HepG2 (cell line): ENCODE data around the gene UTP11. TPM values are rescaled to one million over a fixed set of nuclear protein-coding genes. Genes with fewer than 3 reads are reported as not detected.

Source experiments
- CCAR2 ChIP-seq: fragments of 200-400 bp; formaldehyde crosslinking; optimal IDR thresholded peaks from 2 replicates; pipeline ENCODE3; 2018; ENCODE audit warnings: low read depth, mild to moderate bottlenecking, low read length, moderate library complexity
- ELF1 ChIP-seq: sonication (generic); formaldehyde crosslinking; IDR thresholded peaks from 2 replicates; pipeline ENCODE4 v1.4.0; 2020; ENCODE audit warnings: missing genetic modification reagents
- HNF4G ChIP-seq, 2 experiments: sonication (generic) in 1 of 2; formaldehyde crosslinking in 1 of 2; IDR thresholded peaks; 2 replicates each; pipeline versions ENCODE4 v1.4.0 to v1.6.1; 2011 to 2020; ENCODE audit warnings: borderline replicate concordance in 2 of 2, low read depth in 2 of 2, mild to moderate bottlenecking in 2 of 2, low read length in 1 of 2, missing genetic modification reagents in 1 of 2, moderate library complexity in 1 of 2
- KLF11 ChIP-seq: IDR thresholded peaks from 2 replicates; pipeline ENCODE4 v1.6.1; 2016; ENCODE audit warnings: missing compliant biosample characterization
- MAFG ChIP-seq: sonication (generic); formaldehyde crosslinking; IDR thresholded peaks from 2 replicates; pipeline ENCODE4 v1.5.1; 2020; ENCODE audit warnings: mild to moderate bottlenecking, missing genetic modification reagents
- NFRKB ChIP-seq: fragments of 450-650 bp; IDR thresholded peaks from 2 replicates; pipeline ENCODE4 v1.6.1; 2017
- NR1H2 ChIP-seq: sonication (generic); formaldehyde crosslinking; IDR thresholded peaks from 2 replicates; pipeline ENCODE4 v1.8.1; 2022; ENCODE audit warnings: low read depth, missing genetic modification reagents, borderline replicate concordance
- SMAD9 ChIP-seq: sonication (generic); formaldehyde crosslinking; IDR thresholded peaks from 2 replicates; pipeline ENCODE4 v1.5.1; 2020; ENCODE audit warnings: mild to moderate bottlenecking, missing genetic modification reagents
- TEAD2 ChIP-seq: sonication (generic); formaldehyde crosslinking; IDR thresholded peaks from 2 replicates; pipeline ENCODE4 v1.9.0; 2021; ENCODE audit warnings: missing genetic modification reagents
- THAP11 ChIP-seq: IDR thresholded peaks from 2 replicates; pipeline ENCODE4 v1.6.1; 2016; ENCODE audit warnings: missing biosample characterization, missing genetic modification reagents
- TOPORS ChIP-seq: sonication (generic); formaldehyde crosslinking; IDR thresholded peaks from 2 replicates; pipeline ENCODE4 v1.8.0; 2023; ENCODE audit warnings: mild to moderate bottlenecking, missing genetic modification reagents
- ZFP37 ChIP-seq: sonication (generic); formaldehyde crosslinking; IDR thresholded peaks from 2 replicates; pipeline ENCODE4 v1.4.0; 2020; ENCODE audit warnings: missing genetic modification reagents, borderline replicate concordance
- ZMYM2 ChIP-seq: sonication (generic); formaldehyde crosslinking; IDR thresholded peaks from 2 replicates; pipeline ENCODE4 v1.8.0; 2022; ENCODE audit warnings: mild to moderate bottlenecking, missing genetic modification reagents
- ZSCAN30 ChIP-seq: sonication (generic); formaldehyde crosslinking; IDR thresholded peaks from 2 replicates; pipeline ENCODE4 v1.5.0; 2020; ENCODE audit warnings: mild to moderate bottlenecking, missing genetic modification reagents
- polyA plus RNA-seq, 8 experiments: library from polyadenylated mRNA; depleted of rRNA in 3 of 8; stranded (reverse) in 7 of 8; unstranded in 1 of 8; fragments of >200 nt; fragmentation: Illumina TruSeq in 4 of 8; extraction: Trizol in 4 of 8; gene quantifications; 2 replicates each; pipeline versions ENCODE4 v1.2.1 to v1.2.3, GENCODE V29; 2011 to 2016; ENCODE audit warnings: low read depth in 4 of 8, missing spikeins in 1 of 8, mixed read lengths in 1 of 8; ENCODE audit not compliant: insufficient read depth in 1 of 8
- total RNA-seq, 5 experiments: library from RNA; depleted of rRNA; stranded (reverse); fragments of >200 nt; fragmentation: Illumina TruSeq; extraction: Trizol; gene quantifications; 2 replicates each; pipeline ENCODE4 v1.2.3, GENCODE V29; 2016; ENCODE audit warnings: low read depth in 1 of 5
- TF ChIP-seq, protein P1 (sequence below): sonication (generic); formaldehyde crosslinking; IDR thresholded peaks from 2 replicates; pipeline ENCODE4 v1.4.0; 2020; ENCODE audit warnings: missing genetic modification reagents
- TF ChIP-seq, protein P2 (sequence below): sonication (generic); formaldehyde crosslinking; IDR thresholded peaks from 2 replicates; pipeline ENCODE4 v1.4.0; 2020; ENCODE audit warnings: mild to moderate bottlenecking, missing genetic modification reagents
- TF ChIP-seq, protein P3 (sequence below): sonication (generic); formaldehyde crosslinking; IDR thresholded peaks from 2 replicates; pipeline ENCODE4 v1.5.0; 2020; ENCODE audit warnings: missing genetic modification reagents
- TF ChIP-seq, protein P4 (sequence below): sonication (generic); formaldehyde crosslinking; IDR thresholded peaks from 2 replicates; pipeline ENCODE4 v1.4.0; 2020; ENCODE audit warnings: missing genetic modification reagents

Gene UTP11
- total and polyA plus RNA-seq, 2 of the 13 experiments (the other 11 are each of a cell fraction or from before 2014, with no cell fraction given) = 13.5 to 44.8 TPM

DNA sequence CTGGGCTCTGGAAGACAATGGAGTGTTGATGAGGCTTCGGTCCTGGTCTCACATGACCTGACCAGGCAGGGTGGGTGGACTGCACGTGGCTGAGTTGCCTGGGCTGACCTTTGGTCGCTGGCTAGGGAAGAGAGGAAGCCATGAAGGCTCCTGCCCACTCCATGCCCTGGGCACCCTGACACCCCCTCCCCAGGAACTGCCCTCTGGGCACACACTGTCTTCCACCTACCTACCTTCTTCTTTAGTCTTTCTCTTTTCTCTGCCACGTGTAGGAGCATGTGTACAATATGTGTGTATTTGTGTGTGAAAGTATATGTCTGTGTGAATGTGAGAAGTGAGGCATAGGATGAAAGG, 19.0 kb downstream of the UTP11 start (continued):
- TF ChIP-seq KLF11 (CRISPR knock-in tag) (no peak), MAFG (CRISPR knock-in tag) (no peak), TOPORS (CRISPR knock-in tag) (no peak), ZFP37 (CRISPR knock-in tag) (peak; percentile 30; the same call in 1 of the 2 replicates), TEAD2 (0 out of 2 replicates have a peak, but pooled peaks have one; percentile 69), NFRKB (no peak), ELF1 (no peak), NR1H2 (CRISPR knock-in tag) (no peak), ZSCAN30 (no peak), THAP11 (peak; percentile 42; the same call in 1 of the 2 replicates), HNF4G (IDR thresholded peaks at IDR 0.05; ENCODE audit: borderline replicate concordance, low read depth, low read length) (peak; percentile 65; the same call in 1 of the 2 replicates), HNF4G (CRISPR knock-in tag; IDR thresholded peaks at IDR 0.05; ENCODE audit: borderline replicate concordance, low read depth) (no peak), CCAR2 (no peak), SMAD9 (CRISPR knock-in tag) (no peak), ZMYM2 (no peak)
- TF ChIP-seq, protein P1, sequence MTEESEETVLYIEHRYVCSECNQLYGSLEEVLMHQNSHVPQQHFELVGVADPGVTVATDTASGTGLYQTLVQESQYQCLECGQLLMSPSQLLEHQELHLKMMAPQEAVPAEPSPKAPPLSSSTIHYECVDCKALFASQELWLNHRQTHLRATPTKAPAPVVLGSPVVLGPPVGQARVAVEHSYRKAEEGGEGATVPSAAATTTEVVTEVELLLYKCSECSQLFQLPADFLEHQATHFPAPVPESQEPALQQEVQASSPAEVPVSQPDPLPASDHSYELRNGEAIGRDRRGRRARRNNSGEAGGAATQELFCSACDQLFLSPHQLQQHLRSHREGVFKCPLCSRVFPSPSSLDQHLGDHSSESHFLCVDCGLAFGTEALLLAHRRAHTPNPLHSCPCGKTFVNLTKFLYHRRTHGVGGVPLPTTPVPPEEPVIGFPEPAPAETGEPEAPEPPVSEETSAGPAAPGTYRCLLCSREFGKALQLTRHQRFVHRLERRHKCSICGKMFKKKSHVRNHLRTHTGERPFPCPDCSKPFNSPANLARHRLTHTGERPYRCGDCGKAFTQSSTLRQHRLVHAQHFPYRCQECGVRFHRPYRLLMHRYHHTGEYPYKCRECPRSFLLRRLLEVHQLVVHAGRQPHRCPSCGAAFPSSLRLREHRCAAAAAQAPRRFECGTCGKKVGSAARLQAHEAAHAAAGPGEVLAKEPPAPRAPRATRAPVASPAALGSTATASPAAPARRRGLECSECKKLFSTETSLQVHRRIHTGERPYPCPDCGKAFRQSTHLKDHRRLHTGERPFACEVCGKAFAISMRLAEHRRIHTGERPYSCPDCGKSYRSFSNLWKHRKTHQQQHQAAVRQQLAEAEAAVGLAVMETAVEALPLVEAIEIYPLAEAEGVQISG = peak; percentile 45
- TF ChIP-seq, protein P2, sequence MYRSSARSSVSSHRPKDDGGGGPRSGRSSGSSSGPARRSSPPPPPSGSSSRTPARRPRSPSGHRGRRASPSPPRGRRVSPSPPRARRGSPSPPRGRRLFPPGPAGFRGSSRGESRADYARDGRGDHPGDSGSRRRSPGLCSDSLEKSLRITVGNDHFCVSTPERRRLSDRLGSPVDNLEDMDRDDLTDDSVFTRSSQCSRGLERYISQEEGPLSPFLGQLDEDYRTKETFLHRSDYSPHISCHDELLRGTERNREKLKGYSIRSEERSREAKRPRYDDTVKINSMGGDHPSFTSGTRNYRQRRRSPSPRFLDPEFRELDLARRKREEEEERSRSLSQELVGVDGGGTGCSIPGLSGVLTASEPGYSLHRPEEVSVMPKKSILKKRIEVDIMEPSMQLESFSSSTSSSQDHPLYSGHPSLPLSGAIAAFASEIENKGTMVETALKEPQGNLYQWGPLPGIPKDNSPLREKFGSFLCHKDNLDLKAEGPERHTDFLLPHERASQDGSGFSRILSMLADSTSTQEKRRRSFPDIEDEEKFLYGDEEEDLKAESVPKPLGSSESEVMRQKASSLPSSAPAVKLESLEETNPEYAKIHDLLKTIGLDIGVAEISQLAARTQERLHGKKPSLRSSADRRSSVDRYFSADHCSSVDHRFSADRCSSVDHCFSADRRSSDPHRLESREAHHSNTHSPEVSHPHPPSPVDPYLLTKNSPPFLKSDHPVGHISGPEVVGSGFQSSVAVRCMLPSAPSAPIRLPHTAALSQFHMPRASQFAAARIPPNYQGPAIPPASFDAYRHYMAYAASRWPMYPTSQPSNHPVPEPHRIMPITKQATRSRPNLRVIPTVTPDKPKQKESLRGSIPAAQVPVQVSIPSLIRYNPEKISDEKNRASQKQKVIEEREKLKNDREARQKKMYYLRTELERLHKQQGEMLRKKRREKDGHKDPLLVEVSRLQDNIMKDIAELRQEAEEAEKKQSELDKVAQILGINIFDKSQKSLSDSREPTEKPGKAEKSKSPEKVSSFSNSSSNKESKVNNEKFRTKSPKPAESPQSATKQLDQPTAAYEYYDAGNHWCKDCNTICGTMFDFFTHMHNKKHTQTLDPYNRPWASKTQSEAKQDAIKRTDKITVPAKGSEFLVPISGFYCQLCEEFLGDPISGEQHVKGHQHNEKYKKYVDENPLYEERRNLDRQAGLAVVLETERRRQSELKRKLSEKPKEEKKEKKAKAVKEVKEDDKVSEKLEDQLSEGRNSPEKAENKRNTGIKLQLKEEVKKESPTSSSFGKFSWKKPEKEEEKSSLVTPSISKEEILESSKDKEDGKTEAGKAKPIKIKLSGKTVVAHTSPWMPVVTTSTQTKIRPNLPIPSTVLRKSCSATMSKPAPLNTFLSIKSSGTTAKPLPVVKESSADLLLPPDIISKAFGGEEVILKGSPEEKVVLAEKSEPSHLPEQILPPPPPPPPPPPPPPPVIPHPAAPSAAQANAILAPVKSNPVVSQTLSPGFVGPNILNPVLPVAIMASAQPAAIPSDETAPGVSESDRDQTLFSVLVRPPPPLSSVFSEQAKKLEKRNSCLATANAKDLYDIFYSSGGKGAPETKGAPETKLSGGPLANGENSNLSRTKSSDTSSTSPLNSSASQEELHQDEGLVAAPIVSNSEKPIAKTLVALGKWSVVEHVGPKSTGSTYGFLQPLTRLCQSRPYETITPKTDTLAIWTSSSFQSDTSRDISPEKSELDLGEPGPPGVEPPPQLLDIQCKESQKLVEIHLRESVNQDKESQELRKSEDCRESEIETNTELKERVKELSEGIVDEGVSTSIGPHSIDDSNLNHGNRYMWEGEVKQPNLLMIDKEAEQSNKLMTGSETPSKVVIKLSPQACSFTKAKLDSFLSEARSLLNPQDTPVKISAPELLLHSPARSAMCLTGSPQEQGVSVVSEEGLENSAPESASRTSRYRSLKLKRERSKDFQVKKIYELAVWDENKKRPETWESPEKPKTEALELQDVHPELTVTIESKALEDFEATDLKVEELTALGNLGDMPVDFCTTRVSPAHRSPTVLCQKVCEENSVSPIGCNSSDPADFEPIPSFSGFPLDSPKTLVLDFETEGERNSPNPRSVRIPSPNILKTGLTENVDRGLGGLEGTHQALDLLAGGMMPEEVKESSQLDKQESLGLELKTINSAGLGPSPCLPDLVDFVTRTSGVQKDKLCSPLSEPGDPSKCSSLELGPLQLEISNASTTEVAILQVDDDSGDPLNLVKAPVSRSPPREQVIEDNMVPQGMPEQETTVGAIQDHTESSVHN (CRISPR knock-in tag) = no peak
- TF ChIP-seq, protein P3, sequence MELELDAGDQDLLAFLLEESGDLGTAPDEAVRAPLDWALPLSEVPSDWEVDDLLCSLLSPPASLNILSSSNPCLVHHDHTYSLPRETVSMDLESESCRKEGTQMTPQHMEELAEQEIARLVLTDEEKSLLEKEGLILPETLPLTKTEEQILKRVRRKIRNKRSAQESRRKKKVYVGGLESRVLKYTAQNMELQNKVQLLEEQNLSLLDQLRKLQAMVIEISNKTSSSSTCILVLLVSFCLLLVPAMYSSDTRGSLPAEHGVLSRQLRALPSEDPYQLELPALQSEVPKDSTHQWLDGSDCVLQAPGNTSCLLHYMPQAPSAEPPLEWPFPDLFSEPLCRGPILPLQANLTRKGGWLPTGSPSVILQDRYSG (CRISPR knock-in tag) = no peak
- TF ChIP-seq, protein P4, sequence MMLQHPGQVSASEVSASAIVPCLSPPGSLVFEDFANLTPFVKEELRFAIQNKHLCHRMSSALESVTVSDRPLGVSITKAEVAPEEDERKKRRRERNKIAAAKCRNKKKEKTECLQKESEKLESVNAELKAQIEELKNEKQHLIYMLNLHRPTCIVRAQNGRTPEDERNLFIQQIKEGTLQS (CRISPR knock-in tag) = no peak
